IMR-90 (cell line): ENCODE results near the gene RHBDF1. TPM values are rescaled to one million over a fixed set of nuclear protein-coding genes. Genes with fewer than 3 reads are reported as not detected.

Experiments
- ATAC-seq: fragments of 200-7000 bp; cut with Tn5 transposase; 2 replicates; pipeline ENCODE4 v1.9.1; 2020; ENCODE audit warnings: low read depth, mild to moderate bottlenecking, moderate library complexity
- BruUV-seq: library from RNA; stranded (reverse); fragments of 400-500 nt; replicated peaks from 2 replicates; lab custom pipeline; 2021; lab: Mats Ljungman, UMichigan
- CTCF ChIA-PET: fragments of 300-600 bp; formaldehyde crosslinking; extraction: SDS; loops from one replicate; lab custom pipeline; 2021; ENCODE audit warnings: antibody characterized with exemption; lab: Yijun Ruan, JAX
- POLR2A ChIA-PET: fragments of 300-600 bp; sonication (Branson Sonifier 250); formaldehyde crosslinking; loops from one replicate; lab custom pipeline; 2022; ENCODE audit warnings: antibody characterized with exemption; ENCODE audit not compliant: unreplicated experiment; lab: Charles Lee
- DNase-seq: peaks from one replicate; pipeline ENCODE4 v3.0.0; 2013
- H2AFZ ChIP-seq: replicated peaks from 2 replicates; pipeline ENCODE3; 2013; ENCODE audit warnings: low read length, mild to moderate bottlenecking; ENCODE audit not compliant: poor library complexity
- H2AK5ac ChIP-seq: 2 replicates; pipeline ENCODE4 v1.6.1; 2013; ENCODE audit warnings: low read depth, low read length, inconsistent platforms
- H2AK9ac ChIP-seq: replicated peaks from 2 replicates; pipeline ENCODE3; 2013; ENCODE audit warnings: mild to moderate bottlenecking, low read depth, low read length, moderate library complexity; ENCODE audit not compliant: poor library complexity
- H2BK120ac ChIP-seq: 2 replicates; pipeline ENCODE4 v1.6.1; 2013; ENCODE audit warnings: low read depth, low read length, inconsistent platforms
- H2BK15ac ChIP-seq: 3 replicates; pipeline ENCODE4 v1.6.1; 2013; ENCODE audit warnings: low read depth, low read length, inconsistent platforms
- H2BK20ac ChIP-seq: 2 replicates; pipeline ENCODE4 v1.6.1; 2013; ENCODE audit warnings: low read depth, mild to moderate bottlenecking, inconsistent platforms, low read length, moderate library complexity
- H2BK5ac ChIP-seq: 2 replicates; pipeline ENCODE4 v1.6.1; 2013; ENCODE audit warnings: mild to moderate bottlenecking, low read depth, low read length, inconsistent platforms; ENCODE audit not compliant: poor library complexity, severe bottlenecking
- H3K14ac ChIP-seq: replicated peaks from 2 replicates; pipeline ENCODE4 v1.6.1; 2013; ENCODE audit warnings: low read depth, low read length, inconsistent platforms
- H3K18ac ChIP-seq: 2 replicates; pipeline ENCODE4 v1.6.1; 2013; ENCODE audit warnings: low read depth, low read length, control low read depth
- H3K23ac ChIP-seq: 2 replicates; pipeline ENCODE4 v1.6.1; 2013; ENCODE audit warnings: low read depth, low read length, inconsistent platforms
- H3K27ac ChIP-seq: 2 replicates; pipeline ENCODE4 v1.5.1; 2013; ENCODE audit warnings: mild to moderate bottlenecking, control low read depth, low read length; ENCODE audit not compliant: insufficient read depth
- H3K27me3 ChIP-seq: 2 replicates; pipeline ENCODE4 v1.6.1; 2013; ENCODE audit warnings: low read length; ENCODE audit not compliant: control insufficient read depth, insufficient read depth
- H3K36me3 ChIP-seq: 2 replicates; pipeline ENCODE4 v1.6.1; 2013; ENCODE audit warnings: low read length, mixed read lengths; ENCODE audit not compliant: control insufficient read depth, insufficient read depth
- H3K4ac ChIP-seq: 2 replicates; pipeline ENCODE4 v1.6.1; 2013; ENCODE audit warnings: low read depth, low read length, inconsistent platforms
- H3K4me1 ChIP-seq: 2 replicates; pipeline ENCODE4 v1.6.1; 2013; ENCODE audit warnings: low read length, mixed read lengths; ENCODE audit not compliant: control insufficient read depth, insufficient read depth
- H3K4me2 ChIP-seq: 2 replicates; pipeline ENCODE4 v1.6.1; 2013; ENCODE audit warnings: low read depth, mild to moderate bottlenecking, control low read depth, low read length, moderate library complexity
- H3K4me3 ChIP-seq: 2 replicates; pipeline ENCODE4 v1.5.1; 2013; ENCODE audit warnings: low read depth, mild to moderate bottlenecking, control low read depth, low read length, moderate library complexity; ENCODE audit not compliant: insufficient read depth
- H3K56ac ChIP-seq: 2 replicates; pipeline ENCODE4 v1.6.1; 2013; ENCODE audit warnings: low read length, inconsistent platforms; ENCODE audit not compliant: insufficient read depth; ENCODE audit errors: extremely low read depth
- H3K79me1 ChIP-seq, 2 experiments: 2 replicates each; pipeline ENCODE4 v1.6.1; 2013; ENCODE audit warnings: low read length in 2 of 2, inconsistent platforms in 1 of 2, low read depth in 1 of 2
- H3K9ac ChIP-seq: 2 replicates; pipeline ENCODE4 v1.6.1; 2013; ENCODE audit warnings: low read depth, low read length, control low read depth
- H3K9me1 ChIP-seq: 2 replicates; pipeline ENCODE4 v1.6.1; 2013; ENCODE audit warnings: low read length, inconsistent platforms; ENCODE audit not compliant: insufficient read depth
- H3K9me3 ChIP-seq: 2 replicates; pipeline ENCODE4 v1.6.1; 2013; ENCODE audit warnings: low read length; ENCODE audit not compliant: control insufficient read depth, insufficient read depth
- H4K20me1 ChIP-seq: 2 replicates; pipeline ENCODE4 v1.6.1; 2013; ENCODE audit warnings: low read length, inconsistent platforms; ENCODE audit not compliant: insufficient read depth
- H4K5ac ChIP-seq: 2 replicates; pipeline ENCODE4 v1.6.1; 2013; ENCODE audit warnings: mild to moderate bottlenecking, low read depth, low read length, control low read depth
- H4K8ac ChIP-seq, 2 experiments: 2 replicates each; pipeline ENCODE4 v1.6.1; 2013; ENCODE audit warnings: low read depth in 2 of 2, low read length in 2 of 2, control low read depth in 1 of 2, inconsistent platforms in 1 of 2
- H4K91ac ChIP-seq: 2 replicates; pipeline ENCODE4 v1.6.1; 2013; ENCODE audit warnings: low read depth, low read length, inconsistent platforms; ENCODE audit not compliant: insufficient read depth
- CHD1 ChIP-seq: IDR thresholded peaks from 2 replicates; pipeline ENCODE4 v1.6.1; 2012; ENCODE audit warnings: low read depth, low read length, improper control_type of control experiment
- NFE2L2 ChIP-seq: fragments of 150-350 bp; IDR thresholded peaks from 2 replicates; pipeline ENCODE4 v1.6.1; 2016; ENCODE audit warnings: low read depth, mild to moderate bottlenecking, low read length
- WGBS, 2 experiments: methylation state at CpG; one replicate each; pipeline versions ENCODE4 v1.1.5 to v1.1.7; 2013; ENCODE audit warnings: missing lambda C conversion rate in 2 of 2; ENCODE audit not compliant: insufficient read length in 1 of 2; ENCODE audit errors: extremely low coverage in 2 of 2; 5-methylcytosine and 5-hydroxymethylcytosine counted together
- dilution Hi-C: fragments of 300-500 bp; cut with HindIII; formaldehyde crosslinking; loops from one replicate; pipeline ENCODE4 v1.14.3; 2018; ENCODE audit warnings: low sequenced_read_pairs; ENCODE audit not compliant: unreplicated experiment
- in situ Hi-C: fragments of 300-500 bp; cut with MboI; formaldehyde crosslinking; loops from 3 replicates; pipeline ENCODE4 v1.14.3; 2019; ENCODE audit warnings: low sequenced_read_pairs, inconsistent platforms, mixed read lengths
- intact Hi-C: fragments of 100-400 bp; cut with micrococcal nuclease; formaldehyde crosslinking; loops from 2 replicates; pipeline ENCODE4 v1.10.0; 2022
- polyA plus RNA-seq, 3 experiments: library from polyadenylated mRNA; depleted of rRNA; stranded (reverse); fragments of >200 nt; gene quantifications; 2 replicates each; pipeline ENCODE4 v1.2.3, GENCODE V29; 2012; ENCODE audit warnings: low replicate concordance in 1 of 3
- total RNA-seq: library from RNA; depleted of rRNA; stranded (reverse); fragments of >200 nt; gene quantifications from 2 replicates; pipeline ENCODE4 v1.2.3, GENCODE V29; 2012

Gene RHBDF1
- total and polyA plus RNA-seq, 2 of the 4 experiments (the other 2 are of a cell fraction) = 13.8 to 86.6 TPM

DNA sequence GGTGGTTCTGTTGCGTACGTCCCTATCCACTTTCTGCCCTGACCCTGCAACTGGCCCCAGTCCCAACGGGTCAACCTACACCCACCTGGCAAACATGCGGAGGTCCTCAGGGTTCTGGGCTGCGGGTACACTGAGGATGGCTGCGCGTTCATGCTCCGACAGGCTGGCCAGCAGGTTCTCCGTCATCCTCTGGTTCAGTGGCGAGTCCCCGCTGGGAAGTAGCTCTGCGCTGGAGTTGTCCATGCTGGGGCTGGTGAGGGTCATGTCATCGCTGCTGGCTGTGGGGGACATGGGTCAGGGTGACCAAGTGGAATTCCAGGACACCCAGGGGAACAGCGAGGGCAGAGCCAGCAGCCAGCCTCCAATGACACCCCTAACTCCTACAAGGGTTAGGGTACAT is 16.2 kb upstream of the RHBDF1 start:
- ChIA-PET POLR2A (no interaction called here), CTCF (no interaction called here)
- no peak overlapping the region for H3K9ac ChIP-seq
- 0 out of 2 replicates have a peak, but pooled peaks cover 10% of the 10 kb centered on the region for H3K9me1 ChIP-seq
- no peak overlapping the region for H2BK20ac ChIP-seq
- no peak overlapping the region for H4K8ac ChIP-seq
- no peak overlapping the region for H2AK9ac ChIP-seq
- H3K27me3 ChIP-seq = no peaks in the 10 kb centered on the region
- no peak overlapping the region for H2AFZ ChIP-seq
- H3K4me1 ChIP-seq = peaks cover 18% of the 10 kb centered on the region
- BruUV-seq = no TSS peak
- no peak overlapping the region for H4K5ac ChIP-seq
- intact Hi-C loops = no loop called here
- no peak overlapping the region for H2AK5ac ChIP-seq
- no peak overlapping the region for H4K91ac ChIP-seq
- ATAC-seq (no peak), DNase-seq (no peak)
- peaks cover 72% of the 10 kb centered on the region for H3K36me3 ChIP-seq
- no peaks in the 10 kb centered on the region for H3K9me3 ChIP-seq
- H2BK15ac ChIP-seq = no peak overlapping the region
- no peak overlapping the region for H3K4me2 ChIP-seq
- in situ Hi-C loops = no loop called here
- no peak overlapping the region for H3K18ac ChIP-seq
- no peak for TF ChIP-seq NFE2L2
- no peak for TF ChIP-seq CHD1
- H2BK5ac ChIP-seq = no peak overlapping the region
- peaks cover 12 to 68% of the 10 kb centered on the region in 2 experiments; a peak in 3 of 4 replicates for H3K79me1 ChIP-seq
- H2BK120ac ChIP-seq = no peak overlapping the region
- WGBS, 2 experiments = 100% methylated on average over 5 of the region's 14 CpGs; no CpG with 5 or more reads in 1 of the 2 experiments
- dilution Hi-C loops = no loop called here
- no peak overlapping the region for H3K4me3 ChIP-seq
- no peak overlapping the region for H3K4ac ChIP-seq
- H3K27ac ChIP-seq = no peak overlapping the region
- no peak overlapping the region for H3K14ac ChIP-seq
- H3K23ac ChIP-seq = no peak overlapping the region
- H4K20me1 ChIP-seq = peaks cover 31% of the 10 kb centered on the region
- no peak overlapping the region for H3K56ac ChIP-seq
